Stimulated activated CD4-positive, alpha-beta T cell treated with anti-CD3 and anti-CD28 coated beads, TNF-alpha, amount 100 ng/mL, for 1 hour (primary cell): Measurements from ENCODE around the gene ZNHIT2.
"Not testable (repeated sequence)": the region's sequence is repeated elsewhere in the genome, so short reads cannot be mapped to it uniquely, and the experiment has no call there.

Source experiments
- DNase-seq, 3 donors: peaks; one replicate each; pipeline ENCODE4 v3.0.0-alpha.2; 2020; ENCODE audit warnings: low read depth in 3 of 3, low spot score in 1 of 3

The ZNHIT2 gene

GRCh38 chr11:65117206-65118096 lies at the start of gene ZNHIT2:
Gene ZNHIT2 (minus strand): TSS chr11:65117701. CDS start chr11:65117653, 48 bp downstream.
- peak; percentile 99 to 100 (median 99) for DNase-seq

DNA sequence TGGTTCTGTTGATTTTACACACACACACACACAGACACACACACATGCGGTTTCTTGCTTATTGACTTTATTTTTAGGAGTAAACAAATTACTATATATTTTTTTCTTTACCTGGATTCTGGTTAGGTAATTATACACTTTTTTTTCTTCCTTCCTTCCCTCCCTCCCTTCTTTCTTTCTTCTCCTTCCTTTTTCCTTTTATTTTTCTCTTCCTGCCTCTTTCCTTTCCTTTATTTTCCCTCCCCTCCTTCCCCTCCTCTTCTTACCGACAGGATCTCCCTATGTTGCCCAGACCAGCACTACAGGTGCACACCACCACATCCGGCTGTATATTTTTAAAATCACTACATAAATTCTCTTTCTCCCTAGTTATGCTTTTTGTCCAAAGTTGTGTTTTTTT lies 49.4 kb upstream of the ZNHIT2 start:
- DNase-seq = no peak

GRCh38 chr11:65165410-65166317 lies 48.2 kb upstream of the ZNHIT2 start:
- no peak for DNase-seq

DNA sequence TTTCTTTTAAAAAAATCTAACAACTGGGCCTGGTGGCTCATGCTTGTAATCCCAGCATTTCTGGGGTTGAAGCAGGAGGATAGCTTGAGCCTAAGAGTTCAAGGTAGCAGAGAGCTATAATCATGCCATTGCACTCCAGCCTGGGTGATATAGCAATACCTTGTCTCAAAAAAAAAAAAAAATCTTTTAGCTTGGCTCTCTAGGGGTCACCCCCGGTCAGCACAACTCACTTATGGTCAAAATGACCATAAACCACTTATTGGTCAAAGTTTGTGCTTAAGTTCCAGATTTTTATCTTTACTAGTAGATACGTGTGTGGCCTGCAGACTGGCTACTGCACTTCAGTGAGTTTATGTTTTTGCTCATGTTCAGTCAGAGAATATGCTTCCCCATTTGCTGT lies 46.2 kb upstream of the ZNHIT2 start:
- DNase-seq = no peak

GRCh38 chr11:65160643-65161042 lies 43.1 kb upstream of the ZNHIT2 start:
- DNase-seq = no peak

- DNase-seq = no peak
Measured at GRCh38 chr11:65159012-65159411, 41.5 kb upstream of the ZNHIT2 start.

GRCh38 chr11:65157336-65157735 lies 39.8 kb upstream of the ZNHIT2 start:
- no peak for DNase-seq

DNA sequence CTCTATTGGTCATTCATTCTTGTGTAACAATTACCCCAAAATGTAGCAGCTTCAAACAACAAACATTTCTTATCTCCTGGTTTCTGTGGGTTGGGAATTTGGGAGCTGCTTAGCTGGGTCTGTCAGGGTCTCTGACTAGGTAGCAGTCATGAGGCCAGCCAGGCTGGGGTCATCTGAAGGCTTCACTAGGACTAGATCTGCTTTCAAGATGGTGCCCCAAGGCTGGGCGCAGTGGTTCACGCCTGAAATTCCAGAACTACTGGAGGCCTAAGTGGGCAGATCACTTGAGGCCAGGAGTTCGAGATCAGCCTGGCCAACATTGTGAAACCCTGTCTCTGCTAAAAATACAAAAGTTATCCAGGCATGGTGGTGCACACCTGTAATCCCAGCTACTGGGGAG lies 39.4 kb upstream of the ZNHIT2 start:
- DNase-seq = no peak

DNA sequence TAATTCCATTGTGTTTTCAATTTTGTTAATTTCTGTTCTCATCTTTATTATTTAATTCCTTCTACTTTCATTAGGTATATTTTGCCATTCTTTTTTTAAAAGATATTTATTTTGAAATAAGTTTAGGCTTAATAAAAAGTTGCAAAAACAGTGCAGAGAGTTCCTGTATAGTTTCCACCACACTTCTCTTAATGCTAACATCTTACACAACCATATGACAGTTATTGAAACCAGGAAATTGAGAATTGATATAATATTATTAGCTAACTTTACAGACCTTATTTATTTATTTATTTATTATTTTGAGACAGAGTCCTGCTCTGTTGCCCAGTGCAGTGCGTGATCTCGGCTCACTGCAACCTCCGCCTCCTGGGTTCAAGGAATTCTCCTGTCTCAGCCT lies 38.8 kb upstream of the ZNHIT2 start:
- no peak for DNase-seq

GRCh38 chr11:65152122-65152521 lies 34.6 kb upstream of the ZNHIT2 start:
- no peak for DNase-seq

GRCh38 chr11:65151331-65151899 lies 33.9 kb upstream of the ZNHIT2 start:
- no peak for DNase-seq

- no peak for DNase-seq
Measured at GRCh38 chr11:65150509-65151299, 33.2 kb upstream of the ZNHIT2 start.

DNA sequence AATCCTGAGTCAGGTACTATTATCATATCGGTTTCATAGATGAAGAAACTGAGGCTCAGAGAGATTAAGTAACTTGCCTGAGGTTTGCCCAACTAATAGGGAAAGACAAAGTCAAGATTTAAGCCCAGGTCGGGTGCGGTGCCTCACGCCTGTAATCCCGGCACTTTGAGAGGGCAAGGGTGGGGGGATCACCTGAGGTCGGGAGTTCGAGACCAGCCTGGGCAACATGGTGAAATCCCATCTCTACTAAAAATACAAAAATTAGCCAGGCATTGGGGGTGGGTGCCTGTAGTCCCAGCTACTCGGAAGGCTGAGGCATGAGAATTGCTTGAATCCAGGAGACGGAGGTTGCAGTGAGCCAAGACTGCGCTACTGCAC lies 32.6 kb upstream of the ZNHIT2 start:
- DNase-seq = not testable (repeated sequence)

DNA sequence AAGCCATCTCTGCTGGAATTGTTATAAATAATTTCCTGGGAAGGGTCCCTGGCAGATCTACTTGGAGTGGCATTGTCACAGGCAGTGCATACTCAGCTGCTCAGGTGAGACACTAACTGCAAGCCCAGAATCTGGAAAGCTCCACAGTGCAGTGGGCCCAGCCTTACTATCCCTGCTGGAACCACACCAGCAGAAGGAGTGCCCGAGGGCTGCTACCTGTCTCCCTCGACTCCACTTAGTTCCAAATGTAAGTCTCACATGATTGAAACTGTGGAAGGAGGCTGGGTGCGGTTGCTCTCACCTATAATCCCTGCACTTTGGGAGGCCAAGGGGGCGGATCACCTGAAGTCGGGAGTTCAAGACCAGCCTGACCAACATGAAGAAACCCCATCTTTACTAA lies 31.2 kb upstream of the ZNHIT2 start:
- DNase-seq = no peak

- DNase-seq = no peak
Measured at GRCh38 chr11:65147352-65148075, 30.0 kb upstream of the ZNHIT2 start.

DNA sequence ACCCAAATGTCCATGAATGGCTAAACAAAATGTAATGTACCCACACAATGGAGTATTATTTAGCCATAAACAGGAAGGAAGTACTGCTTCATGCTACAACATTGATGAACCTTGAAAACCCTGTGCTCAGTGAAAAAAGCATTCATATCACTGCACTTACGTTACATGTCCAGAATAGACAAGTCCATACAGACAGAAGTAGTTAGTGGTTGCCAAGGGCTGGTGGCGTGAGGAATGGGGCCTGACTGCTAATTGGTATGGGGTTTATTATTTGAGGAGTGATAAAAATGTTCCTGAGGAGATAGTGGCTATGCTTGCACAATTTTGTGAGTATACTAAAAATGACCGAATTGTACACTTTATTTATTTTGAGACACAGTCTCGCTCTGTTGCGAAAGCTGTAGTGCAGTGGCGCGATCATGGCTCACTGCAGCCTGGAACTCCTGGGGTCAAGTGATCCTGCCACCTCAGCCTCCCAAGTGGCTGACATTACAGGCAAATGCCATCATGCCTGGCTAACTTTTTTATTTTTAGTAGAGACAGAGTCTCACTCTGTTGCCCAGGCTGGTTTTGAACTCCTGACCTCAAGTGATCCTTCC lies 24.5 kb upstream of the ZNHIT2 start:
- DNase-seq = no peak

- no peak for DNase-seq
Measured at GRCh38 chr11:65136515-65137096, 19.1 kb upstream of the ZNHIT2 start.

GRCh38 chr11:65135633-65136145 lies 18.2 kb upstream of the ZNHIT2 start:
- DNase-seq = no peak

GRCh38 chr11:65134952-65135632 lies 17.6 kb upstream of the ZNHIT2 start:
- peak; percentile 54 to 64 (median 62) for DNase-seq
